ENCODE measurements around the gene DDC.
"Not testable (repeated sequence)": the region's sequence is repeated elsewhere in the genome, so short reads cannot be mapped to it uniquely, and the experiment has no call there.

DDC gene

GRCh38 chr7:50558294-50559053, 6.7 kb downstream of the DDC start:
- in situ Hi-C loops (cut with MboI; ENCODE audit: low pct_unique_long_range_greater_than_20kb, low sequenced_read_pairs), result no loop called here

DNA sequence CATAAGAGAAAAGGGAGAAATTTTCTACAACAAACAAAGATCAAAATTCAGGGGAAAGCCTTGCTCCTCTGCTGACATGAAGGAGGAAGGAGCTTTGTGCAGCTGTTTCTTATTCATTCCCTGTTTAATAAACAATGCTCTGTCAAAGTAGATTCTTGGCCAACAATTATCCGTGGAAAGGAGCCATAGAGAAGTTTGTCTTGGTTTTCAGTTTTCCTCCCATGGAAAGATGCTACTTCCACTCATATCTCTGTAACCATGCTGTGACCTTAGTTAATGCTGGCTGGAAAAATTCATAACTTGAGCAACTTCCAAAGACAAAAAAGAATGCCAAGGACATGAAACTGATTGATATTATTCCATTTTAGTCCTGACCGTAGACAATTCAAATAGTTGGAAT, 8.1 kb downstream of the DDC start:
- in situ Hi-C loops (cut with MboI; ENCODE audit: low pct_unique_long_range_greater_than_20kb, low sequenced_read_pairs), result no loop called here
- DNase-seq, result no peak

More at GRCh38 chr7:50558294-50559053, 6.7 kb downstream of the DDC start:
- no peak for DNase-seq

DNA sequence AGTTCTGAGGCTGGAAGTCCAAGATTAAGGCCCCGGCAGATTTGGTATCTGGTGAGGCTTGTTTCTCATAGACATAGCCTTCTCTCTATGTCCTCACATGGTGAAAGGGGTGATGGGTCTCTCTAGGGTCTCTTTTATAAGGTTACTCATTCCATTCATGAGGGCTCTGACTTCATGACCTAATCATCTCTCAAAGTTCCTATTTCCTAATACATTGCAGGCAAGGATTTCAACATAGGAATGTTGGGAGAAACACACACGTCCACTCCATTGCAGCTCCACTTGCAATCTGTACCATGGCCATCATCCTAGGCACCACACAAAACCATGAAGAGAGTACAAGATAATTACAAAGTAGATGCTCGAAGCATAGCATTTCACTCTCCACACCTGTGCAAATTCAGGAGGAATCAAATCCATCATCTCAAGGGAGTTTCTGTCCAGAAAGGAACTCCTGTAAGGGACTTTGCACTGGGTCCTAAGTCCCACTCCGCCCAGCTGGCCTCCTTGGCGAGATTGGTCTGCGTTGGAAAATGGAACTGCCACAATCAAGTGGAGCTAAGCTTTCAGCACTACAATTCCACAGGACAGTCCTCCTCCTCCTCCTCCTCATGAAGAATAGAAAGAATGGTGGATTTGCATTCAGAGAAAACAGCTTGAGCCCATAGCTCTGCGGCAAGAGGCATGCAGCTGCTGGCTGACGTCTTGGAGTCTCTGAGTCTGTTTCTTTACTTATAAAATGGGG, 8.8 kb downstream of the DDC start:
- in situ Hi-C loops (cut with MboI; ENCODE audit: low pct_unique_long_range_greater_than_20kb, low sequenced_read_pairs), result no loop called here
- DNase-seq, result no peak

DNA sequence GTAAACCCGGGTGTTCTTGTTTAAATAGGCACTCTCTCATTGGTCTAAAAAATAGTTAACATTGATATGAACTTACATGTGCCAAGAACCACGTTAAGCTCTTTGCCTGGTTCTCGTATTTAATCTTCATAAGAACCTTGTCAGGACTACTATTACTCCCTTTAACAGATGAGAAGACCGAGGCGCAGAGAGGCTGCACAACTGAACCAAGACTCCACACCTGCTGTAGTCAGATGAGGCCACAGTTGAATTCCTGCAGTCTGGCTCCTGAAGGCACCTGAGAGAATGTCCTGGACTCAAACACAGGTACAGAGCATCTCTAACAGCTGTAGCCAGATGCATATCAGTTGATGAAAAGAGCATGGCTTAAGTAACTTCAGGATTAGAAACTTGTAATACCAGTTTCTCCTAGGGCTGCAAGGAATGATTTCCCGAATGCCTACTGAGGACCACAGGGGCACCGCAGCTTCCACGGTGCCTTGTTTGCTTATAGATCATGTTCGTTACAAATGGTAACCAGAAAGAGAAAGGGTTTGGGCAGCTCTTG, 9.5 kb downstream of the DDC start:
- in situ Hi-C loops (cut with MboI; ENCODE audit: low pct_unique_long_range_greater_than_20kb, low sequenced_read_pairs), result no loop called here

DNA sequence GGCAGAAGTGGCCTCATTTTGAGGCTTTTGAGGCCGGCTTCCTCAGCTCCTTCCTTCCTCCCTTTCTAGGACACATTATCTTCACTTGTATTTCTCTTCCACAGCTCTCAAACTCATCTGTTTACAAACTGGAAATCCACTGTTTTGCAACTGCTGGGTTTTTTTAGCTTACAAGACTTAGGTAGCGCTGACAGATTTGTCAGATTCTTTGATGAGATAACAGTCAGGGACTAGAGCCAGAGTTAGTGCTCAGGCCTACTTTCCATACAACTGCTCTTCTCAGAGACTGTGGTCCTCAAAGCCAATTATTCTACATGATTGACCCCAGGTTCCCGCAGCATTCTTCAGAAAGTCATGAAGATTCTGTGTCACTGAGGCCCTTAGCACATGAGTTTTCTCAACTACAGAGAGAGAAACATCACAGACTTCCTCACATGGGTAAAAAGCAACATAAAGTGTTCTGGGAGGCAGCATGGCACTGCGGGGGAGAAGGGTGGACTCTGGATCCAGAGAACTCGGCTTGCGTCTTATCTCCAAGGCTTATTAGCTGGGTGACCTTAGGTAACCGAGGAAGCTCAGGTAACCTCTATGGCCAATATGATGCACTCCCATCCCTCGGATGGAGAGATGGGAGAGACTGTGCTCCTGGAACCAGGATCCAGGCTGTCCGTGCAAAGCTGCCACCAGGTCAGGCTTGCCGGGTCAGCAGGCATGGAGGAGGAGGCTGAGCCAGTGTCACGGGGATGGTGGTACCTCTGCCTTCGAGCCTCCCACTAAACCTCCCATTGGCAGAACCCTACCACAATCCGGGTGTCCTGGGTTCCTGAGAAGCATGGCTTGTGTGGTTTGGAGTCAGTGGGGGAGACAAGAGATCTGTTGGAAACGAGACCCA, 10.5 kb downstream of the DDC start:
- no peak for DNase-seq
- in situ Hi-C loops (cut with MboI; ENCODE audit: low pct_unique_long_range_greater_than_20kb, low sequenced_read_pairs), result no loop called here

More for the DNA sequence above, 9.5 kb downstream of the DDC start:
- no peak for DNase-seq

DNA sequence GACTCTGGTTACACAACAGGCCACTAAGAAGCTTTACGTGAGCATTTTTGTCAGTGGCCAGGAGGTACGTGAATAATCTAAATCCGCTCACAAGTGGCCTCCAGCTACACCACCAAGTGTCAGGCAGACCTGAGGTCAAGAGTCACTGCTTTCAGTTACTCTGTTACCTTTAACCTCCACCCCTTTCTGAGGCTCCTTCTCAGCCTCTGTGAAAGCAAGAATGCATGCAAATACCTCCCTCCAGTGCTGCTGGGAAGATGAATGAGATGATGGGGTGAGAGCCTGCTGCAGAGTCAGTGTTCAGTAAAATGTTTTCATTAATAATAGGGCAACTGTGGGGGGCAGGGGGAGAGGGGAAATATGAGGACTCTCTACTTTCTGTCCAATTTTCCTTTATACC, 11.2 kb downstream of the DDC start:
- DNase-seq, result no peak
- in situ Hi-C loops (cut with MboI; ENCODE audit: low pct_unique_long_range_greater_than_20kb, low sequenced_read_pairs), result no loop called here

- in situ Hi-C loops (cut with MboI; ENCODE audit: low pct_unique_long_range_greater_than_20kb, low sequenced_read_pairs), result no loop called here
- DNase-seq, result peak; percentile 7
Measured at GRCh38 chr7:50552921-50553320, 12.3 kb downstream of the DDC start.

- in situ Hi-C loops (cut with MboI; ENCODE audit: low pct_unique_long_range_greater_than_20kb, low sequenced_read_pairs), result no loop called here
- no peak for DNase-seq
Measured at GRCh38 chr7:50552139-50552538, 13.1 kb downstream of the DDC start.

DNA sequence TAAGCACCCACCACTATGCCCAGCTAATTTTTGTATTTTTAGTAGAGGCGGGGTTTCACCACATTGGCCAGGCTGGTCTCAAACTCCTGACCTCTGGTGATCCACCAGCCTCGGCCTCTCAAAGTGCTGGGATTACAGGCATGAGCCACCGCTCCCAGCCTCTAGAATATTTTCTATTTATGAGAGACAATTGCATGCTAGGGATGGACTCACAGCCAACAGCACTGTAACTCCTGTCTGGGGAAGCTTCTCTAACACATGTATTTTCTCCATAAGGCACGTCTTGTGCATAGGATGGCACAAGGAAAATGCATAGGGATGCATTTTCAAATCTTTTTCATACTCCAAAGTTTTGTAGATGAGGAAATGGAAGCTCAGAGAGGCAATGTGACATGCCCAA, 19.6 kb downstream of the DDC start:
- DNase-seq, result not testable (repeated sequence)

DNA sequence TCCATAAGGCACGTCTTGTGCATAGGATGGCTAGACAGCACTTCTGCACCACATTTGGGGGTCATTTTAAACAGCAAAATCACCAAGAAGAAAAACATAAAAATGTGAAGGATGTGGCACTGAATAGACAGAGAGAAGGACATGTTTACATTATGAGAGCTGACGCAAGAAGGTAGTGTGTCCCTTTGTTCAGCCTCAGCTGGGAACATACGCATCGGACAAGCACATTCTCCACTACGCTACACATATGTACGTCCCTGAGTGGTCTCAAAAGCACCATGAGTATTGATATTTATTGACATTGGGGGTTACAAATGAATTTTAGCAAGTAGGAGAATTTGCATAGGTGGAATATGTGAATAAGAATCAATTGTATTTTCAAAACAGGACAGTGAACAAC, 20.2 kb downstream of the DDC start:
- DNase-seq, result no peak
- in situ Hi-C loops (cut with MboI; ENCODE audit: low pct_unique_long_range_greater_than_20kb, low sequenced_read_pairs), result no loop called here

More for the DNA sequence above, 19.6 kb downstream of the DDC start:
- in situ Hi-C loops (cut with MboI; ENCODE audit: low pct_unique_long_range_greater_than_20kb, low sequenced_read_pairs), result not testable (repeated sequence)

DNA sequence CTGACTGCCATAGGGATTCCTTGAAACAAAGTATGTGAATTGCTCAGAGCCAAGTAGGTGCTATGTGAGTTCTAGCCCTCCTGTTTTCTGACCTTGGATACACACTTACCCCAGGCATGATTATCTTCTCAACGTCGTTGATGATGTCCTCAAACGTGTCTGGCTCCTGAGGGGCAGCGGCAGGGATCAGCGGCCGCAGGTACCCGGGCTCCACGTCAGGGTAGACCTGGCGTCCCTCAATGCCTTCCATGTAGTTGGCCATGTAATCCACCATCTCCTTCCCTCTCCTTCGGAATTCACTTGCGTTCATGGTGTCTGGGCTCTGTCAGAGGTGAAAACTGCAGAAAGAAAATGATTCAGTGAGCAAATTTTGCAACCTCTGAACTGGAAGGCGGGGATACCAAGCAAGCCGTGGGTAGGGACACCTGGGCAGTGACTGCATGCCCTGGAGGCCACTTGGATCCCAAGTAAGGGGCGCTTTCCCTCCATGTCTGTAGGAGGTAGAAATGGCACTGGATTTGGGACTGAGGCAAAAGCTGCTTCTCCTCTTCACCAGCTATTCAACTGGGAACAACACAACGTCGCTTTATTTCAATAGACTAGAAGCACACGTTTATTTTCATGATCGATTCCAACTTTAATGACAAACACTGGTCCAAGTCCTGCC, 21.3 kb downstream of the DDC start:
- no peak for DNase-seq
- in situ Hi-C loops (cut with MboI; ENCODE audit: low pct_unique_long_range_greater_than_20kb, low sequenced_read_pairs), result no loop called here

DNA sequence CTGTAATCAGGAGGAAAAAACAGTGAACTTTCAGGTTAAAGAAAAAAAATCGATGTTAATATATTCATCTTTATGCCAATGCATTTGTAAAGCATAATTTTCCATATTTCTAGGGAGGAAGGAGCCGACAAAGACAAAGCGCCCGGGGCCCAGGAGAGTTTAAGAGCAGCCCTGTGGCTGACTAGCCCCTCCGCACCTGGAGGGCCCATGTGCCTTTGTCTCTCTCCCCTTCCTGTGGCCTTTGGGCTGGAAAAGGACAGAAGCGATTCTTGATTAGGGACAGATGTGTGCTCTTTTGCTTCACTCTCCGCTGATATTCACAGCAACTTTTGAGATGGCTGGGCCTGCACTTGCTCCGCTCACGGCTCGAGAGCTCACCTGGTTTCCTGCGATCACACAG, 23.1 kb downstream of the DDC start:
- no peak for DNase-seq
- in situ Hi-C loops (cut with MboI; ENCODE audit: low pct_unique_long_range_greater_than_20kb, low sequenced_read_pairs), result no loop called here

DNA sequence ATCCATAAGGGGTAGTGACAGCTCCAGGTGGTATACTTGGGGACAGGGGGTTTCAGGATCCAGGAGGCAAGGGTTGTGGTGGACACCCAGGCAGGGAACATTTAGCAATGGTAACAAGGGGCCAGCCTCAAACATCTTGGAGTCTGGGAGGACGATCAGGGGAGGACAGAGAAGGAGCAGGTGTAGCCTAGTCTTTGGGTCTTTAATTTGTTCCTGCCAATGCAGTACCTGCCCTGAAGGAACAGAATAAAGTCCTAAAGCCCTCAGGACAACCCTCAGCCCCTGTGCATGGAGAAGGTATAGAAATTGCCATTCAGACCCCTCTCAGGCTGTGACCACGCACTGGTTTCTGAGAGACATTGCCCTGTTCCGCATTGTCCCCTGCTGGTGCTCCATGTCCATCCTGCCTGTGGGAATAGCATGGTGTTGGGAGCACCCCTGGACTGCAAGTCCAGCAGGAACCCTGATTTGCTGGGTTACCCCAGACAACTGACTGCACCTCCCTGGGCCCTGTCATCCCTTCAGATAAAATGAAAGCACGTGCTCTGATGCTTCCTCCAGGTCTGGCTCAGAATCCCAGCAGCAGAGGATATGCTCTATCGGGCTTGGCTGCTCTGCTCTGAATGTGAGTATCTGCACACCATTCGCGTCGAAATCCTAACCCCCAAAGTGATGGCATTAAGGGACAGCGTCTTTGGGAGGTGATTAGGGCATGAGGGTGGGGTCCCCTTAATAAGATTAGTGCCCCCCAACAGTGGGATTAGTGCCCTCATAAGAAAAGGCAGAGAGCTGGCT, 24.2 kb downstream of the DDC start:
- in situ Hi-C loops (cut with MboI; ENCODE audit: low pct_unique_long_range_greater_than_20kb, low sequenced_read_pairs), result no loop called here
- DNase-seq, result no peak

DNA sequence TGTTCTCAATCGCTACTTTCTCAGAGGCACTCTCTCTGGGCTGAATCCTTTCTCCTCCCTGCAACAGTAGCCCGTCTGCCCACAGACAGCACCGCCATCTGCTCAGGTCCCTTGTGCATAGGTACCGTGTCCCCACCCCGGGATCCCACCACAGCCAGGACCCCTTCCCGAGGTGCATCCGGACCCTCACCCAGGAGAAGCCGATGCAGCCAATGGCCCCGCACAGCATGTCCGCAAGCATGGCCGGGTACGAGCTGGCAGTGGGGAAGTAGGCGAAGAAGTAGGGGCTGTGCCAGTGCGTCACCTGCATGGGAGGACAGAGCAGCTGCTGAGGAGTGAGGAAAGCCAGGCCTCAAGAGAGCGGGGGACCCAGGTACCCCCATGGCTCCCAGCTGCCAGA, 25.5 kb downstream of the DDC start:
- DNase-seq, result no peak
- in situ Hi-C loops (cut with MboI; ENCODE audit: low pct_unique_long_range_greater_than_20kb, low sequenced_read_pairs), result no loop called here

- in situ Hi-C loops (cut with MboI; ENCODE audit: low pct_unique_long_range_greater_than_20kb, low sequenced_read_pairs), result no loop called here
- no peak for DNase-seq
Measured at GRCh38 chr7:50538478-50538877, 26.7 kb downstream of the DDC start.

- DNase-seq, result no peak
- in situ Hi-C loops (cut with MboI; ENCODE audit: low pct_unique_long_range_greater_than_20kb, low sequenced_read_pairs), result no loop called here
Measured at GRCh38 chr7:50537417-50537816, 27.8 kb downstream of the DDC start.

DNA sequence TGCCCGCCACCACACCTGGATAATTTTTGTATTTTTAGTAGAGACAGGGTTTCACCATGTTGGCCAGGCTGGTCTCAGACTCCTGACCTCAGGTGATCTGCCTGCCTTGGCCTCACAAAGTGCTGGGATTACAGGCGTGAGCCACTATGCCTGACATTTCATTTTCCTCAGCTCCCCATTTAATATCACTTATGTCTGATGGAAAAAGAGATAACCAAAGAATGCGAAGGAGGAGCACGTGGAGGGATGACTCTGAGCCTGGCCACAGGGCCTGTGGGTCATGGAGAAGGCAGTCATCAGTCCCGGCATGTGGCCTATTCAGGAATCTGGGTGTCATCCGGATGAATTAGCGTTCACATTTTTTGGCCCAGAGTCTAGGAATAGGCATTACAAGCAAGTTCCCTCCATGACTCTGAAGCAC, 29.9 kb downstream of the DDC start:
- DNase-seq; in situ Hi-C loops (cut with MboI; ENCODE audit: low pct_unique_long_range_greater_than_20kb, low sequenced_read_pairs): not testable (repeated sequence)

DNA sequence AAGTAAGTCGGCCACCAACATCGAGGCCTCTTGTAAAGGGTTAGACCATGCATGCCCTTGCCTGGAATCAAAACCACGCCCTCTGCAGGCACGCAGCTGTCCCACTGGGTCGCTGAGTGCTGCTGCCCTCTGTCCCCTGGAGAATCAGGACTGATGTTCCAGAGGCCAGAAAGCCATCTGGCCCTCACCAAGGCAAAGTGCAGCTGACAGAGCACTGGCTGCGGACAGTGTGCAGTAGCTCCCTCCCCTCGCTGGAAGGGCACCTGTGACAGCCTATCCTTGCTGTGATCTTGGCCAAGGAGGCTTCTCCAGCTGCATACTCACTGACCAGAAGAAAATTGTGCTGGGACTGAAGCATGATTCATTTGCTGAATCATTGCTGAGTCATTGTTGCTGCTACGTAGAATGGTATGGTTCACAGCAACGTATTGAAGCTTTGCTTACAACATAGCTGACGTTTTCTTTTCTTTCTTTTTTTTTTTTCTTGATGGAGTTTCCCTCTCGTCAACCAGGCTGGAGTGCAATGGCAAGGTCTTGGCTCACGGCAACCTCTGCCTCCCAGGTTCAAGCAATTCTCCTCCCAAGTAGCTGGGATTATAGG, 30.4 kb downstream of the DDC start:
- in situ Hi-C loops (cut with MboI; ENCODE audit: low pct_unique_long_range_greater_than_20kb, low sequenced_read_pairs), result no loop called here
- peak; percentile 21 for DNase-seq
